ENCODE data around the gene LIMS1.

LIMS1 gene

DNA sequence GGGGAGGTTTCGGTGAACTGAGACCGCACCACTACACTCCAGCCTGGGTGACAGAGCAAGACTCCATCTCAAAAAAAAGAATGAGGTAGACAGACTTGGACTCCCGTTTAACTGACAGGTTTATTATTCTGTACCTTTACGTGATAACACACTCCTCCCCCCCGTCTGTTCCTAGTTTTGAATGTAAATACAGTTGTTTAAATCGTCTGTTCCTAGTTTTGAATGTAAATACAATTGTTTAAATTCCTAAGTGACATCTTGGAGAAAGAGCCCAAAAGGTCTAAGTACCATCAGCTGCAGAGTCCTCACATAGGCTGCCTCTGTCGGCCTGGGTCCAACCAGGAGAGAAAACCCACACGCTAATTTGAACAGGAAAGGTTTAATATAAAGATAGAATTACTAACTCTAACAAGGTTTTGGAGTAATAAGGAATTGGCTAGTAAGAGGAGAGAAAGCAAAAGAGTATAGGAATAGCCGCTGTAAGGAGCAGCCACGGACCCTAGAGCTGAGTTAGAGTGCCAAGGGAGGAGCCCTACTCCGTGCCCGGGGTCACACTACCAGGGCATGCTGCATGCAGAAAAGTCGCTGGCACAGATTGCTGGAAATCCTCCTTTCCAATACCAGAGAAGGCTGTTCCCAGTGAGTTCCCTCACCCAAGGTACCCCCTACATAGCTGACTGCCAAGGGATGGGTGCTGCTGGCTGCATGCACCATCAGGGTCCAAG is 101.5 kb downstream of the LIMS1 start:
- Histone ChIP-seq H3K9ac (ENCODE audit: low read length) (no peak overlapping the region), H3K27me3 (ENCODE audit: low read depth, low read length) (no peaks in the 10 kb centered on the region), H3K79me2 (ENCODE audit: low read length) (peaks cover 67% of the 10 kb centered on the region), H3K27ac (ENCODE audit: low read length) (no peak overlapping the region), H3K9me3 (ENCODE audit: insufficient read depth, low read length) (no peaks in the 10 kb centered on the region), H3K4me3 (ENCODE audit: low read length) (no peak overlapping the region), H3K4me1 (ENCODE audit: low read length) (no peaks in the 10 kb centered on the region), H2AFZ (ENCODE audit: low read depth, low read length) (no peak overlapping the region), H3K4me2 (ENCODE audit: low read length) (no peak overlapping the region), H3K36me3 (replicated peaks; ENCODE audit: low read depth, low read length) (no peaks in the 10 kb centered on the region), H4K20me1 (ENCODE audit: insufficient read depth, low read length) (peaks cover 57% of the 10 kb centered on the region)
- TF ChIP-seq EZH2phosphoT487 (IDR thresholded peaks at IDR 0.05; ENCODE audit: low read depth) = no peak
- TF ChIP-seq, protein P1, sequence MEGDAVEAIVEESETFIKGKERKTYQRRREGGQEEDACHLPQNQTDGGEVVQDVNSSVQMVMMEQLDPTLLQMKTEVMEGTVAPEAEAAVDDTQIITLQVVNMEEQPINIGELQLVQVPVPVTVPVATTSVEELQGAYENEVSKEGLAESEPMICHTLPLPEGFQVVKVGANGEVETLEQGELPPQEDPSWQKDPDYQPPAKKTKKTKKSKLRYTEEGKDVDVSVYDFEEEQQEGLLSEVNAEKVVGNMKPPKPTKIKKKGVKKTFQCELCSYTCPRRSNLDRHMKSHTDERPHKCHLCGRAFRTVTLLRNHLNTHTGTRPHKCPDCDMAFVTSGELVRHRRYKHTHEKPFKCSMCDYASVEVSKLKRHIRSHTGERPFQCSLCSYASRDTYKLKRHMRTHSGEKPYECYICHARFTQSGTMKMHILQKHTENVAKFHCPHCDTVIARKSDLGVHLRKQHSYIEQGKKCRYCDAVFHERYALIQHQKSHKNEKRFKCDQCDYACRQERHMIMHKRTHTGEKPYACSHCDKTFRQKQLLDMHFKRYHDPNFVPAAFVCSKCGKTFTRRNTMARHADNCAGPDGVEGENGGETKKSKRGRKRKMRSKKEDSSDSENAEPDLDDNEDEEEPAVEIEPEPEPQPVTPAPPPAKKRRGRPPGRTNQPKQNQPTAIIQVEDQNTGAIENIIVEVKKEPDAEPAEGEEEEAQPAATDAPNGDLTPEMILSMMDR (IDR thresholded peaks at IDR 0.05; ENCODE audit: low read depth, low read length) = no peak

DNA sequence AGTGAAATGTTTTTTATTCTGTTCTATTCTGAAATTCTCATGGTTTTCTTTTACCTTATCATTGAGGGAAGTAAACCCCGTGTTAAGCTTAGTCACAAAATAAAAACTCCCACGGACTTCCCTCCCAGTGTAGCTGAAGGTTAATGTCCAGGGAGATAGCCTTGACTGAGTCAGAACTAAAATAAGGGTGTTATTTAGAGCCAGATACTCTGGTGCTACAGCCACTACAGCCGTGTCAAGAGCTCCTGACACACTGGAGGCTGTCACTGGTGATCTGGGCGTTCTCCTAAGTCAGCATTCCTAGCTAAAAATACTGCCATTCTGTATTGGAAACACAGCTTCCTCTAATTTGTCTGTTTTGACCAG is 103.0 kb downstream of the LIMS1 start:
- H4K20me1 ChIP-seq (ENCODE audit: insufficient read depth, low read length) = peaks cover 46% of the 10 kb centered on the region

DNA sequence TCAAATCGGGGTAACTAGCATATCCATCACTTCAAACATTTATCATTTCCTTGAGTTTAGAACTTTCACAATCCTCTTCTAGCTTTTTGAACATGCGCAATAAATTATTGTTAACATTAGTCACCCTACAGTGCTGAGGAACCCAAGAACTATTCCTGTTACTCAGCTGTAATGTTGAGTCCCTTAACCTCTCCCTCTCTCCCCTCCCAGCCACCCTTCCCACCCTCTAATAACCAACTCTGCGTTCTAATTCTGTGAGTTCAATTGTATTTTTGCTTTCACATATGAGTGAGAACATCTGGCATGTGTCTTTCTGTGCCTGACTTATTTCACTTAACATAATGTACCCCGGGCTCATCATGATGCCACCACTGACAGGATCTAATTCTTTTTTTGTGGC is 106.5 kb downstream of the LIMS1 start:
- H3K4me2 ChIP-seq (ENCODE audit: low read length) = no peak overlapping the region
- peaks cover 50% of the 10 kb centered on the region for H3K79me2 ChIP-seq (ENCODE audit: low read length)
- H3K4me3 ChIP-seq (ENCODE audit: low read length) = no peak overlapping the region
- H3K4me1 ChIP-seq (ENCODE audit: low read length) = no peaks in the 10 kb centered on the region
- no peak for TF ChIP-seq EZH2phosphoT487 (IDR thresholded peaks at IDR 0.05; ENCODE audit: low read depth)
- TF ChIP-seq, protein P1 (IDR thresholded peaks at IDR 0.05; ENCODE audit: low read depth, low read length) = no peak
- no peaks in the 10 kb centered on the region for H3K27me3 ChIP-seq (ENCODE audit: low read depth, low read length)
- peaks cover 24% of the 10 kb centered on the region for H4K20me1 ChIP-seq (ENCODE audit: insufficient read depth, low read length)
- no peaks in the 10 kb centered on the region for H3K36me3 ChIP-seq (replicated peaks; ENCODE audit: low read depth, low read length)
- H2AFZ ChIP-seq (ENCODE audit: low read depth, low read length) = no peak overlapping the region
- H3K9ac ChIP-seq (ENCODE audit: low read length) = no peak overlapping the region
- H3K27ac ChIP-seq (ENCODE audit: low read length) = no peak overlapping the region
- H3K9me3 ChIP-seq (ENCODE audit: insufficient read depth, low read length) = no peaks in the 10 kb centered on the region

More for the DNA sequence above, 103.0 kb downstream of the LIMS1 start:
- Histone ChIP-seq H3K9me3 (ENCODE audit: insufficient read depth, low read length) (no peaks in the 10 kb centered on the region), H3K4me1 (ENCODE audit: low read length) (no peaks in the 10 kb centered on the region), H2AFZ (ENCODE audit: low read depth, low read length) (no peak overlapping the region), H3K27me3 (ENCODE audit: low read depth, low read length) (no peaks in the 10 kb centered on the region), H3K79me2 (ENCODE audit: low read length) (peaks cover 66% of the 10 kb centered on the region), H3K36me3 (replicated peaks; ENCODE audit: low read depth, low read length) (no peaks in the 10 kb centered on the region), H3K9ac (ENCODE audit: low read length) (no peak overlapping the region), H3K27ac (ENCODE audit: low read length) (no peak overlapping the region), H3K4me3 (ENCODE audit: low read length) (no peak overlapping the region), H3K4me2 (ENCODE audit: low read length) (no peak overlapping the region)
- TF ChIP-seq, protein P1 (IDR thresholded peaks at IDR 0.05; ENCODE audit: low read depth, low read length) = no peak
- TF ChIP-seq EZH2phosphoT487 (IDR thresholded peaks at IDR 0.05; ENCODE audit: low read depth) = no peak

DNA sequence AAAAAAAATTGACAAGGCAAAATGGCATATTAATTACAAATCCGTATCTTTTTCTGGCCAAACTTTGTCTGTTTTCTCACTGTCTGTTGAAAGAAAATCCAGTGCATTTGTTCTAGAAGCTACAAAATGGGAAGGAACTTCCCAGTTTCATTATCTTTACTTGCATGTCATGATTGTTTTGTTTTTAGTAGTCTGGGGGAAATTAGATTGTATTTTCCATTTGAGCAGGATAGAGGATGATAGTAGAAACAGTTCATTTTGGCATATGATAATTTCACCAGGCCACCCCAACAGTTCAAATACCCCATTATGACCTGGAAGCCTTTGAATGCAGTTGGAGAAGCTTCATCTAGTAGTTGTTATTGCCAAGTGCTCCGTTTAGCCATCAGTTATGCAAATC is 107.5 kb downstream of the LIMS1 start:
- H3K4me3 ChIP-seq (ENCODE audit: low read length) = no peak overlapping the region
- H3K4me2 ChIP-seq (ENCODE audit: low read length) = no peak overlapping the region
- TF ChIP-seq EZH2phosphoT487 (IDR thresholded peaks at IDR 0.05; ENCODE audit: low read depth) = no peak
- TF ChIP-seq, protein P1 (IDR thresholded peaks at IDR 0.05; ENCODE audit: low read depth, low read length) = no peak
- H3K27me3 ChIP-seq (ENCODE audit: low read depth, low read length) = no peaks in the 10 kb centered on the region
- H4K20me1 ChIP-seq (ENCODE audit: insufficient read depth, low read length) = peaks cover 15% of the 10 kb centered on the region
- H3K4me1 ChIP-seq (ENCODE audit: low read length) = no peaks in the 10 kb centered on the region
- no peak overlapping the region for H3K9ac ChIP-seq (ENCODE audit: low read length)
- H3K27ac ChIP-seq (ENCODE audit: low read length) = no peak overlapping the region
- no peaks in the 10 kb centered on the region for H3K36me3 ChIP-seq (replicated peaks; ENCODE audit: low read depth, low read length)
- H3K9me3 ChIP-seq (ENCODE audit: insufficient read depth, low read length) = no peaks in the 10 kb centered on the region
- peaks cover 42% of the 10 kb centered on the region for H3K79me2 ChIP-seq (ENCODE audit: low read length)
- no peak overlapping the region for H2AFZ ChIP-seq (ENCODE audit: low read depth, low read length)
